SJSA1 (cell line): ENCODE measurements around the gene TMPRSS13. TPM values are rescaled to one million over a fixed set of nuclear protein-coding genes. Genes with fewer than 3 reads are reported as not detected.
"Not testable (repeated sequence)": the region's sequence is repeated elsewhere in the genome, so short reads cannot be mapped to it uniquely, and the experiment has no call there.

Experiments used
- DNase-seq, 2 experiments: peaks; one replicate each; pipeline ENCODE4 v3.0.0-alpha.2; 2015 to 2020; ENCODE audit warnings: low spot score in 2 of 2, low read depth in 1 of 2
- H3K27ac ChIP-seq: fragments of 250-450 bp; sonication (Bioruptor Pico); 2 replicates; pipeline ENCODE4 v1.5.1; 2020; ENCODE audit warnings: mild to moderate bottlenecking, moderate library complexity
- H3K27me3 ChIP-seq: fragments of 250-450 bp; sonication (Bioruptor Pico); replicated peaks from 2 replicates; pipeline ENCODE4 v1.5.1; 2020; ENCODE audit warnings: mild to moderate bottlenecking, moderate library complexity
- H3K36me3 ChIP-seq: fragments of 250-450 bp; sonication (Bioruptor Pico); 2 replicates; pipeline ENCODE4 v1.5.1; 2020; ENCODE audit warnings: mild to moderate bottlenecking
- H3K4me1 ChIP-seq: fragments of 250-450 bp; sonication (Bioruptor Pico); replicated peaks from 2 replicates; pipeline ENCODE4 v1.6.1; 2021; ENCODE audit warnings: mild to moderate bottlenecking
- H3K4me3 ChIP-seq: fragments of 250-450 bp; sonication (Bioruptor Pico); 2 replicates; pipeline ENCODE4 v1.5.1; 2020; ENCODE audit warnings: mild to moderate bottlenecking
- H3K9me3 ChIP-seq: fragments of 250-450 bp; sonication (Bioruptor Pico); replicated peaks from 2 replicates; pipeline ENCODE4 v1.5.1; 2020; ENCODE audit warnings: mild to moderate bottlenecking
- total RNA-seq: library from RNA; depleted of rRNA; stranded (reverse); fragments of >200 nt; shearing (Covaris generic); gene quantifications from 2 replicates; pipeline ENCODE4 v1.2.3, GENCODE V29; 2014; rRNA removed

The TMPRSS13 gene
- total RNA-seq: not detected in 2 replicates

DNA sequence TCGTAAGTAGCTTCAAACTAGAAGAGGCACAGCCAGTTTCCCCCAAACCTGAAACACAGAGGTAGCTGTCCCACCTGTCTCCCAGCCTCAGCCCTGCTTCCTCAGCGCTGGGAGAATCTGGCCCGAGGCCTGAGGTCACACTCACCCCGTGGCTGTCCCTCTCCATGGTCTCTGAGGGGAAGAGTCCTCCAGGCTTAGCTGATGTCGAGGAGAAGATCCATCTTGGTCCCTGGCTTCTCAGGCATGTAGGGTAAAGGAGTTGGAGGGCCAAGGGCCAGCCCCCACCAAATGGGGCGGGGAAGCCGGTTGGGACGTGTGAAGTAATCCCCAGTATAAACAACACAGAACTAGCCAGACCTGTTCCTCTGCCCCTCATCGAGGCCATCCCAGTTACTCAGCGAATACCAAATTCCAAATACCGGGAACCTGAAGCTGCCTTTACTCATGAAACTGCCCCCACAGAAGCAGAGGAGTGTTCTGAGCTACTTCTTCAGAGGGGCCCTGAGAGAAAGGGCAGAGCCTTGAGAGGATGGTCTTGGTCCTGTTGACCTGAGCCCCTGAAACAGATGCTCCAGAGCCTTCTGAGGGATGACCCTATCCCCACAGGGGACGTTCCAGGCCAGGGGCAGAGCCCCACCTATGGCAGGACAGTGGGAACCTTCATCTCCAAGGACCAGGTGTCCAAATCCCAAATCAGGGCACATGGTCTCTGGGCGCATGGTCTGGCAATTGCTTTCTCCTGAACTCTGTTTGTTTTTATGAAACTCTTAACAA lies at the start of gene TMPRSS13:
Gene TMPRSS13 (minus strand): TSS at position 261 of the 774 bp plus-strand sequence. CDS start 95 bp downstream, at position 166.
- no peaks in the 10 kb centered on the region for H3K9me3 ChIP-seq

DNA sequence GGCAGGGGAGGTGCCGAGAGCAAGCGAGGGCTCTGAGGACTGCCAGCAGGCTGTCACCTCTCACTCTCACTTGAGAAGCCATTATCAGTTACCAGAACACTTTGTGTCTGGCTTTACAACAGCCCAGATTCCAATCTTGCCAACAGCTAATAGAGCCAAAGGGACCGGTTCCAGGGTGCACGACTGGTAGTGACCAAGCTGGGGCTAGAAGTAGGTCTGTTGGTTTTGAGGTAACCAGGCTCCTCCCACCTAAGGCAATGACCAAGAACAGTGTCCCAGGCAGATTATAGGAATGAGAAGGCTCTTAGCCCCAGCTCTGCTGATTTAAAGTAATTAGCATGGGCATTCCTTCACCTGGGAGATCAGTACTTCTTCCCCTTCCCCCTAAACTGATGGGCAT lies 49.8 kb upstream of the TMPRSS13 start:
- no peak for DNase-seq
- H3K27ac ChIP-seq: no peak overlapping the region
- H3K4me3 ChIP-seq: no peak overlapping the region
- H3K36me3 ChIP-seq: no peaks in the 10 kb centered on the region
- H3K9me3 ChIP-seq: no peaks in the 10 kb centered on the region
- no peaks in the 10 kb centered on the region for H3K27me3 ChIP-seq
- H3K4me1 ChIP-seq: no peaks in the 10 kb centered on the region

More for the DNA sequence above, at the start of gene TMPRSS13:
- Histone ChIP-seq H3K27ac (no peak within 1 kb of the TSS), H3K27me3 (no peaks in the 10 kb centered on the region), H3K4me3 (no peak within 1 kb of the TSS), H3K36me3 (no peaks in the 10 kb centered on the region), H3K4me1 (no peaks in the 10 kb centered on the region)
- no peak for DNase-seq

DNA sequence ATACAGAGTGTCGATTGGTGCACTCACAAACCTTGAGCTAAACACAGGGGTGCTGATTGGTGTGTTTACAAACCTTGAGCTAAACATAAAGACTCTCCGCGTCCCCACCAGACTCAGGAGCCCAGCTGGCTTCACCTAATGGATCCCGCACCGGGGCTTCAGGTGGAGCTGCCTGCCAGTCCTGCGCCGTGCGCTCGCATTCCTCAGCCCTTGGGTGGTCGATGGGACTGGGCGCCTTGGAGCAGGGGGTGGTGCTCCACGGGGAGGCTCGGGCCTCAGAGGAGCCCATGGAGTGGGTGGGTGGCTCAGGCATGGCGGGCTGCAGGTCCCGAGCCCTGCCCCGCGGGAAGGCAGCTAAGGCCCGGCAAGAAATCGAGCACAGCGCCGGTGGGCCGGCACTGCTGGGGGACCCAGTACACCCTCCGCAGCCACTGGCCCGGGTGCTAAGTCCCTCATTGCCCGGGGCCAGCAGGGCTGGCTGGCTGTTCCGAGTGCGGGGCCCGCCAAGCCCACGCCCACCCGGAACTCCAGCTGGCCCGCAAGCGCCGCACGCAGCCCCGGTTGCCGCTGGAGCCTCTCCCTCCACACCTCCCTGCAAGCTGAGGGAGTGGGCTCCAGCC lies 49.2 kb upstream of the TMPRSS13 start:
- H3K27me3 ChIP-seq, H3K4me3 ChIP-seq, H3K36me3 ChIP-seq, H3K27ac ChIP-seq, H3K9me3 ChIP-seq, H3K4me1 ChIP-seq, DNase-seq: not testable (repeated sequence)

- H3K36me3 ChIP-seq, H3K27ac ChIP-seq, H3K4me1 ChIP-seq, H3K4me3 ChIP-seq, H3K27me3 ChIP-seq, H3K9me3 ChIP-seq, DNase-seq: not testable (repeated sequence)
These were observed 48.5 kb upstream of the TMPRSS13 start for GRCh38 chr11:117977612-117978264.

GRCh38 chr11:117977029-117977428 lies 47.8 kb upstream of the TMPRSS13 start:
- Histone ChIP-seq H3K27me3 (no peaks in the 10 kb centered on the region), H3K9me3 (no peaks in the 10 kb centered on the region), H3K36me3 (no peaks in the 10 kb centered on the region), H3K27ac (no peak overlapping the region), H3K4me3 (no peak overlapping the region), H3K4me1 (no peaks in the 10 kb centered on the region)
- DNase-seq: no peak

GRCh38 chr11:117976445-117976844 lies 47.2 kb upstream of the TMPRSS13 start:
- Histone ChIP-seq H3K36me3 (no peaks in the 10 kb centered on the region), H3K4me1 (no peaks in the 10 kb centered on the region), H3K9me3 (no peaks in the 10 kb centered on the region), H3K27ac (no peak overlapping the region), H3K27me3 (no peaks in the 10 kb centered on the region), H3K4me3 (no peak overlapping the region)
- no peak for DNase-seq

GRCh38 chr11:117973503-117973860 lies 44.3 kb upstream of the TMPRSS13 start:
- H3K36me3 ChIP-seq: no peaks in the 10 kb centered on the region
- H3K9me3 ChIP-seq: no peaks in the 10 kb centered on the region
- H3K27ac ChIP-seq: no peak overlapping the region
- no peaks in the 10 kb centered on the region for H3K27me3 ChIP-seq
- H3K4me3 ChIP-seq: no peak overlapping the region
- no peaks in the 10 kb centered on the region for H3K4me1 ChIP-seq
- no peak for DNase-seq

- H3K27me3 ChIP-seq: no peaks in the 10 kb centered on the region
- H3K4me1 ChIP-seq: no peaks in the 10 kb centered on the region
- H3K36me3 ChIP-seq: no peaks in the 10 kb centered on the region
- H3K27ac ChIP-seq: no peak overlapping the region
- peak in 1 of 2 experiments; percentile 2 for DNase-seq
- no peak overlapping the region for H3K4me3 ChIP-seq
- H3K9me3 ChIP-seq: no peaks in the 10 kb centered on the region
These were observed 43.7 kb upstream of the TMPRSS13 start for GRCh38 chr11:117972629-117973502.

- no peak overlapping the region for H3K4me3 ChIP-seq
- H3K27ac ChIP-seq: no peak overlapping the region
- no peaks in the 10 kb centered on the region for H3K36me3 ChIP-seq
- no peaks in the 10 kb centered on the region for H3K4me1 ChIP-seq
- H3K9me3 ChIP-seq: no peaks in the 10 kb centered on the region
- no peaks in the 10 kb centered on the region for H3K27me3 ChIP-seq
- no peak for DNase-seq
These were observed 42.8 kb upstream of the TMPRSS13 start for GRCh38 chr11:117972044-117972443.

DNA sequence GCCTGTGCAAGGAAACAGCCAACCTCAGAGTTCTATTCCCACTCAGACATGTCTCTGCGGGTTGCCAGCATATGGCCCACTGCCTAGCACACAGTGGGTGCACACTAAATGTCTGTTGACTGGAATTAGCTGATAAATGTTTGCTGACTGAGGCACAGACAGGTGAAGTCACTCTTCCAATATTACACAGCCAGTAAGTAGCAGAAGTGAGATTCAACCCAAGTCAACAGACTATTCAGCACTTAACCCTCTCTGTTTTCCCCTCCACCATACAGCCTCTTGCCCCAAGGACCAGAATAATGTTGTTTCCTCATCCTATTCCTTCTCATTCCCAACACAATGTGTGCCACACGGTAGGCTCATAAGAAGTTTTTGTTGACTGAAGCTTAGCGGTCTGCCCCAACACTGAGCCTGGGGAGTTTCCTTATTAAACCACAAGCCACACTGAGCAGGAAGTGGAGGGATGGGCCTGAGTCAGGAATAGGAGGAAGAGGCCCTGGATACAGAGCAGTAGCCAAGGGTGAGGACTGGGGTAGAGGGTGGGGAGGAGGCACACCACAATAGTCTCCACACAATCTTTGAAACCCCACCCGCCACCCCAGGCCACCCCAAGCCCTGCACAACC lies 41.3 kb upstream of the TMPRSS13 start:
- no peaks in the 10 kb centered on the region for H3K9me3 ChIP-seq
- H3K4me3 ChIP-seq: no peak overlapping the region
- no peaks in the 10 kb centered on the region for H3K36me3 ChIP-seq
- no peak for DNase-seq
- H3K27ac ChIP-seq: no peak overlapping the region
- H3K4me1 ChIP-seq: no peaks in the 10 kb centered on the region
- H3K27me3 ChIP-seq: no peaks in the 10 kb centered on the region

DNA sequence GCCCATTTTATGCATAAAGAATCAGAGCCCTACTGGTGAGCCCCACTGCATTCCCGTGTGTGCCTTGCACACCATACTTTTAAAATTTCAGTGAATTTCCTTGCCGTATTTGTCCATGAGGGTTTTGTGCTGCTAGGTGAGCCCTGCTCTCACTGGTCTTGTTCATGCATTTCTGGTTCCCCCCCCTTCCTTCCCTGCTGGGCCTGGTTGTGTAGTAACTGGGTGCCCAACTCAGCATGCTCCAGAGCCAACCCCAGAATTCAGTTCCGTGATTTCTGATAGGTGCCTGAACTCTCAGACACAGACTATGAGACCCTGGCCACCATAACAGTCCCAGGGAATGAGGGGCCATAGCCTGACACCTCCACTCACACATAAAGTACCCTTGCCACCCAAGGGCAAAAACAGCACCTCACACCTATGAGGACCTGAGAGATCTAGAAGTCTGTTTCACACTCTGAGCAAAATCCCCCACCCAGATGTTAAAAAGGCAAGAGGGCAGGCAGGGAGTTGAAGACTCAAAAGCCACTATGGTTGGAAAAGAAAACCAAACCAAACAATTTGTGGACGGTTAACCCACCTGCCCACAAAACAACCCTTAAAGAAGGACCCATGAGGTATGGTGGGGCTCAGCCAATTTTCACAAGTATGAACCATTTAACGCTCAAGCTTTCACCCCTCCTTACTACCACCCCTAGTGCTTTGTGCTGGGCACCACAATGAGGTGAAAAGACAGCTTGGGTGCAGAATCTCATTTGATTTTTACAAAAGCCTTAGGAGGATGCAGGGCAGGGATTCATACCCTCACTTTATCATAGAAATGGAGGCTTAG lies 40.2 kb upstream of the TMPRSS13 start:
- no peaks in the 10 kb centered on the region for H3K36me3 ChIP-seq
- no peak for DNase-seq
- H3K4me3 ChIP-seq: no peak overlapping the region
- H3K27ac ChIP-seq: no peak overlapping the region
- H3K4me1 ChIP-seq: no peaks in the 10 kb centered on the region
- H3K9me3 ChIP-seq: no peaks in the 10 kb centered on the region
- no peaks in the 10 kb centered on the region for H3K27me3 ChIP-seq

- H3K4me1 ChIP-seq: no peaks in the 10 kb centered on the region
- DNase-seq: no peak
- no peak overlapping the region for H3K4me3 ChIP-seq
- H3K9me3 ChIP-seq: no peaks in the 10 kb centered on the region
- H3K27me3 ChIP-seq: no peaks in the 10 kb centered on the region
- H3K27ac ChIP-seq: no peak overlapping the region
- H3K36me3 ChIP-seq: no peaks in the 10 kb centered on the region
These were observed 37.7 kb upstream of the TMPRSS13 start for GRCh38 chr11:117966908-117967307.
